NCI-H345 treated with DMSO at 0.1 percent for 48 hours (cell line): ENCODE data around the gene PLXNA2.

Experiments
- DNase-seq: peaks from one replicate; lab custom pipeline; 2025; ENCODE audit not compliant: unreplicated experiment; lab: John Stamatoyannopoulos, UW

PLXNA2 gene

DNA sequence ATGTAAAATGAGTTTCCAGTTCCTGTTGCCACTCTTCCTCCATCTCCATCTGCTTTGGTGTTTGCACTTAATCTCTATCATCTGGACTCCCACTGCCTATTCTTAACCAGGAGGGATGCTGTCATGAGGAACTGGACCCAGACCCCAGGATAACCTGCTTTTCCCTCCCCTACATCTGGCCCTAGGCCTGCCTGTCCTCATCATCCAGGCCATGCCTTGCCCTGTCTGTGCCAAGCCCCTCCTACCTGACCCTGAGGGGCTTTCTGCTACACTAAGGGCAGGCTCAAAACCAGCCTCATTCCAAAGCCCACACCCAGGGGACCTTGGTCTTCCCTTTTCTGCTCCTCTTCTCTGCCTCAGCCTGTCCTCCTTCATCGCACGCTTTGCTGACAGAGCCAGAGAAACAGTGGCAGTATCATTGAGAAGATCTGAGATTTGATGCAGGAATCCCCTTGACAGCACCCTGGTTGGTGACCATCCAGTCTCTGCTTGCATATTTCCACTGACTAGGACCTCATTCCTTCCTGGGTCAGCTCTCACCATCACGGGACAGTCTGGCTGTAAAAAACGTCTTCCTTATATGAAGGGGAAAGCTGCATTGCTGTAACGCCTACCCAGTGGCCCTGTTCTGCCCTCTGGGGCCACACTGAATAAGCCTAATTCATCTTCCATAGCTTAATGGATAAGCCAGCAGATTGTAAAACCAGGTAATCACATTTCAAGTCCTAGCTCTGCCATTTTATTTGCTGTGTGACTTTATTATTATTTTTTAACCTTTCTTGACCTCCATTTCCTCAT is 38.8 kb downstream of the PLXNA2 start:
- no peak for DNase-seq

DNA sequence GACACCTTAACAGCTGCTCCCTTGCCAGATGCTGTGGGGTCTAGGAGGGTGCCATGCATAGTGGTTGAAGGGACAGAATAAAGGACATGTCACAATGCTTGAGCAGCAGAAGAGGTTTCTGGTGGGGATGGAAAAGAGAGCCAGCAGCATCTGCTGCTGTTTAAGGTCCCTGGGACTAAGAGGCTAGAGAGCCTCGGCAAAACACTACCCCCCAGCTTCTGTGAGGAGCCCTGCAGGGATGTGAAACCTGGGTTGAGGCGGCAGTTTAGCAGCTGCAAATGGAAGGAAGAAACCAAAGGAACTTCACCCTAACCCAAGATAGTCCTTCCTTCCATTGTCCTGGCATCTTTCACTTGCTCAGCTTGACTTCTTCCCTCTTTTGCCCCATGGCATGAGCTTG is 39.4 kb downstream of the PLXNA2 start:
- no peak for DNase-seq

DNA sequence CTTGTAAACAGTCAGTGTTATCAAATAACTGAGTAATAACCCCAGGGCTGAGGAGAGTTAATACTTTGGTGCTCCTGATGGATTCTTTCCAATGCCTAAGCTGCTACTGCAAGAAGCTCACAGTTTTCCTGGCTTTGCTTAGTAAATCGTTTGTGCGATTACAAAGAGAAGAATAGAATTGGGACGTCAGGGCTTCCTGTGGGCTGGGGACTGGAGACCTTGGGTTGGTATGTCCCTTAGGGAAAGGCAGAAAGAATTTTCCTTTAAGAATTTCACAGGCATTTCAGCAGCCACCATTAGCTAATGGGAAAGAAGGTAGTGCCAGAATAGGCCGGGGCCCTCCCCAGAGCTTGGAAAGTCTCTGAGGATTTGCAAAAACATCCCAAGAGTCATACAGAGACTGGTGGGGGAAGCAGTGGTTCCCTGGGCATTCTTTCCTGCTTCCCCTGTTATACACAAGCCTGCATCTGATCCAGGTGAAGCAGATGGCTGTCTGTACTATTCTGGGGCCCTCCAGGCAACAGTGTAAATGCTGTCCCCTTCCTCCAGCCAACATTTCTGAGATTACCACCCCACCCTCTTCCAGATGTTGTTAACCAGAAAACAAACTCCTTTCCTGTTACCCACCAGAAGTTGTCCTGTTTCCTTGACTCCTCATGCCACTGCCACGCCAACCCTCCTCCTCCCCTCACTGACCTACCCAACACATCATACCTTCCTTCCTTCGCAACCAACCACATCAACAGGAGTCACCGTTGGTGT is 40.2 kb downstream of the PLXNA2 start:
- no peak for DNase-seq

DNA sequence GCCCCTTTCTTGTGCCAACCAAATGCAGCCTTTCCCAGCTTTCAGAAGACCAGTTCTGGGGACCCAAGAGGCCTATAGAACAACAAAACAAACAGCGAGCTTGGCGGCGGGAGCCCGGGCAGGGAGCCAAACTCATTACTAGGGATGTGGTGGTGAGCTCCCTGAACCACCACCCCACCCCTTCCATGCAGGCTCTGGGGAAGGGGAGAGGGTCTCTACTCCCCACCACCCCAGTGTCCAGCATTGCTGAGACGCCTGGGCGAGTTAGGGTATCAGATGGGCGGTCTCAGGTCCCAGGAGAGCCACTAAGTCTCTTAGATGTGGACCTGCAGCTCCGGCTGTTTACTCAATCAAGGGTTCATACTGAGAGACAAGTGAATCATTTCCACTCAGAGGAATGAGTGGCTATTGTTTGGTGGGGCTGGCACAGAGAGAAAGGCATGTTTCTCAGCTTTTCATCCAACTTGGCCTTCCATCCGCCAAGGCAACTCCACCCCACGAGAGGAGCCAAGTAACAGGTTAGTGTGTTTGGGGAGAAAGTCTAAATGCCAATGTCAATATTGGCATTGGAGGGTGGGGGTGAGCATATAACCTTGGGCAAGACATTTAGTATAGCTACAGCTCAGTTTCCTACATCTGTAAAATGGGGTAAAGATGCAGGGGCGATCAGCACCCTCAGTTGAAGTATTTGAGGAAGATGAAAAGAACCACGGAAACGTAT is 40.9 kb downstream of the PLXNA2 start:
- DNase-seq, result peak; percentile 95

DNA sequence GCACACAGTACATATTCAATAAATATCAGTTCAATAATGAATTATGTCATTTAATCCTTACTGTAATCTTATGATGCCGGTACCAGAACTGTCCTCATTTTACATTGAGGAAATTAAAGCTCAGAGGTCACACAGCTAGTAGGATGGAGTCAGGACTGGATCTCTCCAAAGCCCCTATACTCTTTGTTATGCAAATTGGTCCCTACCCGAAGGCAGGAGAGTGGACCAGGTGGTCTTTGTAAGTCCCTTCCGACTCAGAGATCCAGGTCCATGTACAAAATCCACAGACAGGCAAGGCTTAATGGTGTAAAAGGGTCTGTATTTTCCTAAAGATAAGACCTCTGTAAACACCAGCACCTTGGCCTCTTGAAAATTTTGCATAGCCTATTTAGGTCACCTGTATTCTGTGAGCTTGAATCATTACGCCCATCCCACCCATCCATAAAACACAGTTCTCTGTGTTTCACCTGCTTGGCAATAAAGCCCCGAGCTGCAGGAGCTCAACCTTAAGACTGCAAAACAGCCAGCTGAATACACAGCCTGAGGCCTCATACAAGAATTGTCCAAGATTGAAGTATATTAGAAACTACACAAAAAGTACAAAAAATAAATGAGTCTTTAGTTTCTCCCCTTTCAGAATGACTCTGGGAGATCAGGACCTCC is 41.7 kb downstream of the PLXNA2 start:
- no peak for DNase-seq

DNA sequence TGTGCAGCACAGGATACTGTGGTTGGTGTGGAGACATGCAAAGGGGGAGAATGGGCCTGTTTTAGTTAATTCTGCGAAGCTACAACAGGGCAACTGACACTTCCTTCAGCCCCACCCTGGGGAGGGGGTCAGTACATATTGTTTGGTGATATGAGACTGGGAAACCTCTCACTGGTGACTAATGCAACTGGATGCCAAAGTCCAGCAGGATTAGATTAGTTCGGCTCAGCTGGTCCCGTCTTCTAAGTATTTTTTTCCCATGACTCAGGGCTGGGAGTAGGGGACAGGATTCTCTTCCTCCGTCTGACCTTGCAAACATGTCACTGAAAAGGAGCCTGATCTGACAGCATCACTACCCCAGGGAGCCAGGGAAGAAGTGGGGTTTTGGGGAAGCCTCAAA is 43.0 kb downstream of the PLXNA2 start:
- no peak for DNase-seq

DNA sequence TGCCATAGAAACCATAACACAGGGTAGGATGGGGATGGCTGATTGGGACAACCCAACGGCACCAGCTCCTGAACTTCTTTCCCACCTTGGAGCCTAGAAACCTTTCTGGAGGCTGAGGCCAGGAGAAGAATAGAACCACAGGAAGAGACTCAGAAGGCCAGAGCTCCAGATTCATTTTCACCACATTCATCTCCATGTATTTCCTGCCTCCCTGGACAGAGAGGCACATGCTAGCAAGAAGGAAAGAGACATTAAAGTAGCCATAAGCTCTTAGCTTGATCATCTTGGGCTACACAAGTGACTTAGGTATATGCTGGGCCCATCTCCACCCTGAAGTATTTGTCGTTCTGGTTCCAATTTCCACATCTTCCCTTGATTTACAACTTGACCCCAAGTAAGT is 44.1 kb downstream of the PLXNA2 start:
- no peak for DNase-seq

DNA sequence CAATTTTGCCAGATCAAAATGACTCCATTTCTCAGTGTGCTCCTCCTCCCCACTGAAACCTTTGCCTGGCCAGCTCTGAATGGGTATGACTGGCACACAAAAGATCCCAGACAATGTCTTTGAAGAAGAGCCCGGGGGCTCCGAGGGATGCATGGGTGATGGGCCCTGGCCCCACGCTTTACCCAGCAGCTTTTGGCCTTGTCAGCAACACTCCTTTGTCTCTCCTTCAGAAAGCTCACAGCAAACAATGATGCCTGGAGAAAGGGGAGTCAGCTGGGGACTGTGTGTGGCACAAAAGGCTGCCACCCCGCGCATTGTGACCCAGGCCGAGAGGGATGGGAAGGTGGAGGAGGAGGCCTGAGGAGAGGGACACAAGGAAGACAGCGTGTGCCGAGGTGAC is 45.9 kb downstream of the PLXNA2 start:
- no peak for DNase-seq

DNA sequence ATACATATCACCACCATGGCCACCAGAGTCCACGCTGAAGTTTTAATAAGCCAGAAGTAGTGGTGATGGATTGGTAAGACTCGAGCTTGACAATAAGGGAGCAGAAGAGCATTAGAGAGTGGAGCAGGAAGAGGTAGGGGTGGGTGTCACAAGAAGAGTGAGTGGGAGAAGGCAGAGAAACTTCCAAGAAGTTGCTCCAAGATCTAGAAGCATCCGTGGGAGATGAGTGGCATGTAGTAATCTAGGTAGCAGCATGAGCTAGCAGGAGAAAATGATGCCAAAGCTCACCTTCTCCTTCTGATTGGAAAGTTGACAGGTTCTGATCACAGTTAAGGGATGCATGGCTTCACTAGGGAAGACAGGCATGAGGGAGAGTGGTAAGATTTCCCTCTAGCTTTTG is 49.2 kb downstream of the PLXNA2 start:
- DNase-seq, result no peak

DNA sequence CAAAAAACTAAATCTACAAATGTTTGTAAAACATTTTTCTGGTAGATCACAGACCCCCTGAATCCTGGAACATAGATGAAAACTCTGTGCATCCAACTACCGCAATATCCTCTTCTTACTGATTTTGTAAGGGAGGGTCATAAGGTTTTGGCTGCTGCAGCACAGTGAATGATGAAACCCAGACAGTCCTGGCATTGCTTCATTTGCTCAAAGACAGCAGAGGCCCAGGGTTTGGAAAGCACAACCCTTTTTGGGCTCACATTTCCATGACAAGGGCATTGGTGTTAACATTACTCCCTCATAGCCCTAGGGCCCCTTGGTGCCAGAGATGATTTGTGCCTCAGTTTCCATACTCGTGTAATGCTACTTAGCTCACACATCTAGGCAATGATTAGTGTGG is 51.2 kb downstream of the PLXNA2 start:
- no peak for DNase-seq

DNA sequence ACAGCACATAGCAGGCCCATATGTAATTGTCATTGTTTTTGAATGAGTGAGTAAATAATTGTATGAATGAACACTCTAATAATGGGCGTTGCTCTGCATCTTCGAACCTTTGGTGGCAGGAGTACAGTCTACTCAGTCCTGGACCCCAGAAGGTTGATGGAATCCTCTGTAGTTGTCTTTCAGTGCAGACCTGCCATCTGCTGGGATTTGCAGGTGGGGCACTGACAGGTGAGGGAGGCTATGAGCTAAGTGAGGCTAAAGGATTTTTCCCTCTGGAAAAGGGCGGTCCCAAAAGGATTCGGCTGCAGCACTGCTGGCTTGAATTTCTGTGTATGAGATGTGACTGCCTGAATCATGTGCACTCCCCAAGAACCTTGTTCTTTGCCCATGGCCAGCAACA is 53.4 kb downstream of the PLXNA2 start:
- no peak for DNase-seq

DNA sequence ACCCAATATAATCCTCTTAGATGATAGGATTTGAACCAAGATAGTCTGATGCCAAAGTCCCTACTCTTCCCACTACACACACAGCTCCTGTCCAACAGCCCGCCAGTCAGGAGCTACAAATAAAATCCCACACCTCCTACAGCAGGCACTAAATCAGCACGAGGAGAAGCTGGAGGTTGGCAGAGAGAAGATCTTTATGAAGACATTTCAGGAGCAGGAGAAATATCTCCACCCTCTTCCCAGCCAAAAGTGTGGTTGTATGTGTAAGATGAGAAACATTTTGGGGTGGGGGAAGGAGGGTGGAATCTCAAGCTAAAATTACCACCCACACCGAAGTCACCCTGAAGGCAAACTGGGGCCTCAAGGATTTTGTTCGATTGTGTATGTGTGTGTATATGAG is 54.5 kb downstream of the PLXNA2 start:
- DNase-seq, result no peak

DNA sequence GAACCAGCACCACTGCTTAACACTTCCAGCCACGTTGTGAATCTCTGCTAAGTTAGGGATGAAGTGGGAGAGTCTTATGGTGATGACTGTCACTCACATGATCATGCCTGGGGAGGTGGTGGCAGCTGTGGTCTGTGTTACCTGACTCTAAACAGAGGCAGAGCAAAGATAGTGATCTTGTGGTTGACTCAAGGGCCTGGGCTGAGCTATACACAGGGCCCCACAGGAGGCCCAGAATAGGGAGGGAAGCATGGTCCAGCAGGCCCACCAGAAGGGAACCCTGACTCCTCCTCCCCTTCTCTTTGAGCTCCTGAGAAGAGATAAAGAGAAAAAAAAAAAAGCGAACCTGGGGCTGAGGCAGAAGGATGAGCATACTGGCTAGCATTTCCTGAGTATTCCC is 55.0 kb downstream of the PLXNA2 start:
- no peak for DNase-seq

DNA sequence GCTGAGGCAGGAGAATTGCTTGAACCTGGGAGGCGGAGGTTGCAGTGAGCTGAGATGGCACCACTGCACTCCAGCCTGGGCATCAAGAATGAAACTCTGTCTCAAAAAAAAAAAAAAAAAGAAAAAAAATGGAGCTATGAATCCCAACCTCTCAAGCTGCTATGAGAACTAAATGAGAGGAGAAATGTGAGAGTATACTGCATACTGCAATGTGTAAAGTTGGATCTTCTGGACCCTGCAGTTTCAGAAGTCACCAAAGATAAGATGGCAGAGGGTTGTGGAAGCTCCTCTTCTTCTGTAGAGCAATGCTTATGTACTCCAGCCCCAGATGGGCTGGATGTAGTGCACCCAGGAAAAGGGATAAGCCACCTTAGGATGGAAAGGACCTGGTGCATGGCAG is 55.6 kb downstream of the PLXNA2 start:
- no peak for DNase-seq

DNA sequence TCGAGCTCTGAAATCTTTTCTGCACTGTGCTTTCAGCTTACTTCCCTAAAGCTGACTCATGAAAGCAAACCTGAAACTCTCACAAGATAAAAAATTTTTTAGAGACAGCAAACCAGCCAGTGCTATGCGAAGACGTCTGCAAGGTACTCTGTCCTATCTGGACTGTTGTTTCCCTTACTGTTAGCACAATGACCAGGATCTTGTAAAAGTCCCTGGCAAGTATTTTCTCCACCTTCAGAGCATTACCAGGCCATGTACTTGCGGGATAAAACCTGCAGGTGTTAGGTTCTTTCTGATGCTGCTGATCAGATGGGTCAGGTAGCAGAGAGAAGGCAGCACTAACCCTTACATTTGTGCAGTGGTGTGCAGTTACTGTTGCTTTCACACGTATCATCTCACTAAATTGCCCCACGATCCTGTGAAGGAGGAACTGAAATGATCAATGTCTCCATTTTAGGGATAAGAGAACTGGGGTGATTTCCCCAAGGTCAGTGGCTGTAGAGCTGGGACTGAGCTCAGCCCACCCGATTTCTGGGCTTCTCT is 56.6 kb downstream of the PLXNA2 start:
- no peak for DNase-seq

DNA sequence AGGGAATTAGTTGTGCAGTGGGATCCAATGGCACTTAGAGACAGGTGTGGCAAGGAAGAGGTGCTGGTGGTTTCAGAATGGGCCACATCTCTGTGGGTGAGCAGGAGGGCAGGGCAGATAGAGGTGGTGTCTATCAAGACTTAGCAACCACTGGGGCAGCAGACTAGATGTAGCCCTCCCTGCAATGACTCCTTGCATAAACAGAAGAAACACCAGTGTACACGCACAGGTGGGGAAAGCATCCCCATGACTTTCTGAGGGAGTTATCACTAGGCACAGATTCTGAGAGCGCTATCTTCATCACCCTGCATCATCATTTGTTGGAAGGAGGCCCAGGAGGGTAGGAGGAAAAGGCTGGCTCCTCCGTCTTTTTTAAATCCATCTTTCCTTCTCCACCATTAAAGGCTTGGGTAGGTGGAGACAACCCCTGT is 58.4 kb downstream of the PLXNA2 start:
- DNase-seq, result no peak

DNA sequence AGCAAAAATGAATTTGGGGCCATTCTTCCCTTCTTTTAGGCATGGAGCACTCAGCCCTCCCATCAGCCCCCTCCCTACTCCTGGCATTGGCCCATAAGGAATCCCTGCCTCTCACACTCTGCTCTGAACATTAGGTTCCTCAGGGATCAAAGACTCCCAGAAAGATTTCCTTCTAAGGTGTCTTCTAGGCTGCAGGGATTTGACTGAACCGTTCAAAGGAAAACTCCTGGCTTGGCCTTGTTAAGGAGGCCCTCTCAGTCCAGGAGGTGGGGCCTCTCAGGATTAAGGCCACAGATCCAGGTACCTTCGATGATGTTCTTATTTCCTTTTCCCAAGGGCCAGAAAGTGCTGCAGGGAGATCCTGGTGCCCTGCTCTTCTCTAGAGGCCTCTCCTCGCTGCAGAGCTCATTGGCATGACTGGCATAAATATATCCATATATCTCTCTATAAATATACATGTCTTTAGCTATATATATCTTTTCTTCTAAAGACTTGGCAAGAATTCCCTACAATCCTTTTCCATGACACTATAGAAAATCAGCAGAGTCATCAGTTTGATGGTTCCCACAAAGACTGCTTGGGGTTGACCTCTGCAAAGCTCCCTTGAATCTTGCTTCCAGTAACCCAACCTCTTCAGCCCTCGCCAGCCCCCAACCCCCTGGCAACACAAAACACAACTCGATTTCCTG is 59.1 kb downstream of the PLXNA2 start:
- no peak for DNase-seq

DNA sequence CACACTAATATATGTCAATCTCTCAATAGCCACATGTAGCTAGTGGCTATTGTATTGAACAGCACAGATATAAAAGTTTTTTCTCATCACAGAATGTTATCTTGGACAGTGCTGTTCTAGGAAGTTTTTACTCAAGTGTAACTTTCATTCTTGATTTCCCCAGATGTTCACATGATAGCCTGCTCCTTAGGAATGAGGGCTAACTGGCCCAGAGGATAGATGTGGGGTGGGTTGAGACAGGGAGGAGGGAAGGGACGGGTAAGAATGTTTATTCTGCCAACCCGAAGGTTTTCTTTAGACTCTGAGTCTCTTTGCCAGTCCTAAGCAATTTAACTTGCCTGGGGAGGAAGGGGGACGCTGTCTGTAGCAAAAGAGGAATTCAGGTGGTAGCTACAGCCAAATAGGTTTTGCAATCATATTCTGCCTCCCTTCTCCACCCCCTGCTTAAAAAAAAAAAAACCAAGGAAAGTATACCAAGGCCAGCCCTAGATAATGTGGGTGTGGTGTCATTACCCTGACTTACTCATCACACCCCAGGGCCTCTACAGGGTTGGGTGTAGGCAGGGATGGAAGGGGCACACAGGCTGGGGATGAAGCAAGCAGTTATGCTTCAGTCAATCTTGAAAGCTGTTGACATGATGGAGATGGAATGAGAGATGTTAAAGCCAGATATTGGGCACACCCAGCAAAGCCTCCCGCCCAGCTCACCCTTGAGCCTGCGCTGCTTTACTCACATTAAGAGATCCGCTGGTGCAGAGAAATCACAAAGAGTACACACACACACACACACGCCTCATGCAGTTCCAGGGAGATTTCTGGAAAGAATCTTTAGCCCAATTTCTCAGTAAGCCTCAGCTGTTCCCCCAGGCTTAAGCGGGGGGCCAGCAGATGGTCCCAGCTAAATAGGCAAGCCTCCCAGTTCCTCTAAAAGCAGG is 59.9 kb downstream of the PLXNA2 start:
- no peak for DNase-seq

DNA sequence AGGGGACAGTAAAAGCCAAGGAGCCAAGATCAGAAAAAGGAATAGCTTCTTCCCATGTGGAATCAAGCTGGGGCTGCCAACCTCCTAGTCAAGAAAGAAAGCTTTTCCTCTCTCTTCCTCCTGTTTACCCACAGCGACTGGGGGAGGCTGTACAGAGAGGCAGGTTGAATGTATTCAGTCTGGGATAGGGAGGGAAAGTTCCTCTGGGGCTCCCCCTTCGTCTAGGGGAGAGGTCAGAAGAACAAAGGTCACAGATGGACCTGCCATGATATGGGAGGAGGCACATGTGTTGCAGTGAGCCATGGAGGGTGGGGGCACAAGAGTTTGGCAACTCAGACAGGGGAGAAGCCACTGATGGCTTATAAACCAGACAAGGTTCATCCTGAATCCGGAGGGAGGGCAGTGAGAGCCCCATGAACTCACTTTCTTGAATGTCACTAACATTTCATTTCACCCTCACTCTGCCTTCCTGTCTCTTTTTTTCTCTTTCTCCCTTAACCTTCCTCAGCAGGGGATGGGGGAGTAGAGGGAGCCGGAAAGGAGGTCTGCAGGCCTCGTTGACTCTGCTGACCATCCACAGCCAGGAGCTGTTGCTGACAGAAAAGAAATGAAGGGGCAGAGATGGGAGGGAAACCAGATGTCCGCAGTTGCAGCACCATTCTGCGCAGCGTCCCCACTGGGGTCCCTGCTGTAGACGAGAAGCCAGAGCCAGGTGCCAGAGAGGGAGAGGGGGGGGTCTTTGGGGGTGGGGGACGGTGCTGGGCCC is 61.1 kb downstream of the PLXNA2 start:
- no peak for DNase-seq
